Measurements from ENCODE around the gene MTA3.

MTA3 gene

GRCh38 chr2:42765686-42766085 lies 197.3 kb downstream of the MTA3 start:
- DNase-seq, result no peak

- DNase-seq, result no peak
Observed at GRCh38 chr2:42767080-42767898, 198.9 kb downstream of the MTA3 start.

- no peak for DNase-seq
Observed at GRCh38 chr2:42767899-42768705, 199.7 kb downstream of the MTA3 start.

- no peak for DNase-seq
Observed at GRCh38 chr2:42768706-42769256, 200.3 kb downstream of the MTA3 start.

GRCh38 chr2:42769583-42770287 lies 201.3 kb downstream of the MTA3 start:
- no peak for DNase-seq

GRCh38 chr2:42770288-42771131 lies 202.1 kb downstream of the MTA3 start:
- no peak for DNase-seq

- no peak for DNase-seq
Observed at GRCh38 chr2:42771546-42772153, 203.2 kb downstream of the MTA3 start.

GRCh38 chr2:42775186-42775585 lies 206.8 kb downstream of the MTA3 start:
- DNase-seq, result no peak

GRCh38 chr2:42775810-42776209 lies 207.4 kb downstream of the MTA3 start:
- no peak for DNase-seq

- DNase-seq, result no peak
Observed at GRCh38 chr2:42777883-42778805, 209.7 kb downstream of the MTA3 start.

GRCh38 chr2:42781181-42781580 lies 212.7 kb downstream of the MTA3 start:
- DNase-seq, result no peak

- DNase-seq, result no peak
Observed at GRCh38 chr2:42783511-42783910, 215.1 kb downstream of the MTA3 start.

- no peak for DNase-seq
Observed at GRCh38 chr2:42784204-42784880, 215.9 kb downstream of the MTA3 start.

- no peak for DNase-seq
Observed at GRCh38 chr2:42786561-42787345, 218.3 kb downstream of the MTA3 start.

GRCh38 chr2:42787424-42787787 lies 219.0 kb downstream of the MTA3 start:
- no peak for DNase-seq

GRCh38 chr2:42787788-42788477 lies 219.5 kb downstream of the MTA3 start:
- DNase-seq, result no peak

GRCh38 chr2:42788478-42788793 lies 220.0 kb downstream of the MTA3 start:
- no peak for DNase-seq

- DNase-seq, result no peak
Observed at GRCh38 chr2:42788882-42789281, 220.4 kb downstream of the MTA3 start.

GRCh38 chr2:42789751-42790150 lies 221.3 kb downstream of the MTA3 start:
- DNase-seq, result no peak

Data from activated gamma-delta T cell (primary cell).